HG02852 (cell line): ENCODE data around the gene IFNAR1.

Source experiments
- ATAC-seq: cut with Tn5 transposase; IDR thresholded peaks from one replicate; pipeline ENCODE4 v1.9.1; 2021; ENCODE audit warnings: mild to moderate bottlenecking, moderate library complexity; ENCODE audit not compliant: unreplicated experiment

IFNAR1 gene

GRCh38 chr21:33397717-33398116 is 72.9 kb downstream of the IFNAR1 start:
- no peak for ATAC-seq

DNA sequence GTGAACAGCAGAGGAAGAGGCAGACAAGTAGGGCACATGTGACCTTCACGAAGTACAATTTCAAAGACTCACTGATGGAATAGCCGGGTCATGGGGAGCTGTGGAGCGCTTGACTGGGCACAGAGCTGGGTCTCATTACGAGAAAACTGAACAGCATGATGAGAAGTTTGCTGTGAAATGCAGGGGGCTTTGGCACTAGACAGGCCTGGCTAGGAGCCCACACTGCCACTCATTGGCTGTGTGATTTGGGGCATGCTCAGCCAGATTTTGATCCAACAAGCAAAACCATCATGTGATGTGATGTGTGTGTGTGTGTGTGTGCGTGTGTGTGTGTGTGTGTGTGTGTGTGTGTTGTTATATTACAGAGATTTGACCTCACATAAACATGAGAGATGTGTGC is 73.6 kb downstream of the IFNAR1 start:
- ATAC-seq = no peak

- ATAC-seq = no peak
Observed at GRCh38 chr21:33401630-33401992, 76.8 kb downstream of the IFNAR1 start.

DNA sequence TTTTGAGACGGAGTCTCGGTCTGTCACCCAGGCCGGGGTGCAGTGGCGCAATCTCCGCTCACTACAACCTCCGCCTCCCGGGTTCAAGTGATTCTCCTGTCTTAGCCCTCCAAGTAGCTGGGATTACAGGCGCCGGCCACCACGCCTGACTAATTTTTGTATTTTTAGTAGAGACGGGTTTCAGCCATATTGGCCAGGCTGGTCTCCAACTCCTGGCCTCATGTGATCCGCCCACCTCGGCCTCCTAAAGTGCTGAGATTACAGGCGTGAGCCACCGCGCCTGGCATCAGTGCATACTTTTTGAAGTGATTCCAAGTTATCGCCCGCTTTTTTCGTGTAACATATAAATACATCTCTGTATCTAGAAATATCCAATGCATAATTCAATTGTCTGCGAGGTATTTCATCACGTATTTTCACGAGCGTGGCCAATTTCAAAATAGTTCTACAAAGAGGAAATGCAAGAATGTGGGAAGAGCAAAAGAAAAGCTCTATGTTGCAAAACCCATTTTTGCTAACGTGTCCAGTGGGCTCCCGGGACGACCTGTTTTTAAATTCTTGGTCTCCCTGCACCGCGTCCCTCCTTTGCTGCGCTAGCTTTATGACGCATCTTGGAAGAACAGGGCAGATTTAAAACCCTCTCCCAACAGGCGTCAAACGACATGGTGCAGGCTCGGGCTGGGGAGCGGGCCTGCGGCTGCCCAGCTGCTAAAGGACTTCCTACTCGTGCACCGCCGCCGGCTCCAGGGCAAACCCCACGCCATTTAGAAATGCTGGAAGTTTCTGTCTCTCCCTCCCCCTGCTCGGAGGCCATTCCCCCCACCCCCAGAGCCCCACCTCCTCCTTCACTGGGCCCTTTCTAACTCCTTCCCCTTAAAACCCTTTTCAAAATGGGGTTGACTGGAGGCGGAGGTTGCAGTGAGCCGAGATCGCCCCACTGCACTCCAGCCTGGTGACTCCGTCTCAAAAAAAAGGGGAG is 77.5 kb downstream of the IFNAR1 start:
- ATAC-seq = no peak

DNA sequence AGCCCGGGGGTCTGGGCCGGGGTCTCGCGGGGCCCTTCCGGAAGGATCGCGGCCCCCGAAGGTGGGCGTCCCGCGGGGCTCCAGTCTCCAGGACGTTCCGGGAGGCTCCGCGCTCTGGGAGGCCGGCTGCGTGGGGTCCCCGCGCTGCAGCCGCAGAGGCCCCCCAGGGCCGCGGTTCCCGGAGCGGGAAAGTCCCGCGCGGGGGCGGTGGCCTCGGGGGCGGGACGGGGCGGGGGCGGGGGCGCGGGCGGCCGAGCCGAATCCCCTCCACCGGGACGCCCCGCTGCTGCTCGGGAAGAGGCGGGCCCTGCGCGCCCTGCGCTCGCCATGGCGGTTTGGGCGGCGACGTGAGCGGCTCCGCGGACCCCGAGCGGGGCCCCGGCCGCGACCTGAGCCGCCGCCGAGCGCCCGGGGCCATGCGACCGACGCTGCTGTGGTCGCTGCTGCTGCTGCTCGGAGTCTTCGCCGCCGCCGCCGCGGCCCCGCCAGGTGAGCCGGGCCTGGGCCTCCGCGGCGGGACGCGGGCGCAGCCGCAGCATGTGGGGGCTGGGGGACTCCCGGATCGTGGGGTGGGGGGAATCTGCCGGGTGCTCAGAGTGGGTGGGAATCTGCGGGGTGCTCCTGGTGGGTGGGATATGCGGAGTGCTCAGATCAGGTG is 78.5 kb downstream of the IFNAR1 start, which contains the start of gene IFNGR2:
Gene IFNGR2 (plus strand): TSS at position 286 of the 658 bp plus-strand sequence. CDS start 131 bp downstream, at position 417.
- ATAC-seq = peak; percentile 37

GRCh38 chr21:33403786-33404585 is 79.2 kb downstream of the IFNAR1 start:
- peak; percentile 39 for ATAC-seq

- ATAC-seq = no peak
Observed at GRCh38 chr21:33406493-33406892, 81.7 kb downstream of the IFNAR1 start.
